A549 (cell line): ENCODE data around the gene SP5. TPM values are rescaled to one million over a fixed set of nuclear protein-coding genes. Genes with fewer than 3 reads are reported as not detected.

Source experiments
- ATAC-seq, 2 experiments: fragments of 200-7000 bp in 1 of 2; fragments of >200 bp in 1 of 2; cut with Nextera tagmentation in 1 of 2; cut with Tn5 transposase in 1 of 2; 3 replicates each; pipeline versions ENCODE4 v1.8.0 to v1.9.1; 2018 to 2020; ENCODE audit warnings: mild to moderate bottlenecking in 1 of 2, moderate library complexity in 1 of 2
- CTCF ChIA-PET: fragments of 300-600 bp; sonication (Branson Sonifier 250); formaldehyde crosslinking; extraction: SDS; loops from one replicate; lab custom pipeline; 2021; ENCODE audit warnings: antibody characterized with exemption, inconsistent platforms; lab: Yijun Ruan, JAX
- POLR2A ChIA-PET: fragments of 350-600 bp; formaldehyde crosslinking; extraction: SDS; loops from one replicate; lab custom pipeline; 2021; ENCODE audit warnings: antibody characterized with exemption, inconsistent platforms; lab: Yijun Ruan, JAX
- DNase-seq, 2 experiments: peaks; one replicate each; pipeline versions ENCODE4 v3.0.0 to v3.0.0-alpha.2; 2011 to 2016; ENCODE audit warnings: low read depth in 1 of 2, low spot score in 1 of 2
- FAIRE-seq: peaks from 2 replicates; lab custom pipeline; 2011; peaks lifted over from hg19 to GRCh38; lab: Jason Lieb, UNC
- H3K27ac ChIP-seq, 2 experiments: fragments of >200 bp; sonication (Bioruptor Twin); formaldehyde crosslinking; 3 replicates each; pipeline ENCODE4 v1.5.1; 2016 to 2017
- H3K4me1 ChIP-seq: fragments of >200 bp; sonication (Bioruptor Twin); formaldehyde crosslinking; 3 replicates; pipeline ENCODE4 v1.6.1; 2016
- H3K4me2 ChIP-seq: fragments of >200 bp; sonication (Bioruptor Twin); formaldehyde crosslinking; 3 replicates; pipeline ENCODE4 v1.6.1; 2016
- H3K4me3 ChIP-seq: fragments of >200 bp; sonication (Bioruptor Twin); formaldehyde crosslinking; 3 replicates; pipeline ENCODE4 v1.5.1; 2016
- H3K9me3 ChIP-seq: fragments of >200 bp; sonication (Bioruptor Twin); formaldehyde crosslinking; 3 replicates; pipeline ENCODE4 v1.6.1; 2016
- BHLHE40 ChIP-seq: IDR thresholded peaks from 2 replicates; pipeline ENCODE4 v1.6.1; 2012; ENCODE audit warnings: low read depth, low read length, inconsistent platforms
- CBX2 ChIP-seq: fragments of 200-600 bp; sonication (generic); IDR thresholded peaks from 2 replicates; pipeline ENCODE4 v1.6.1; 2016; ENCODE audit warnings: low read depth, mild to moderate bottlenecking, borderline replicate concordance
- ESRRA ChIP-seq: fragments of 150-350 bp; IDR thresholded peaks from 2 replicates; pipeline ENCODE4 v1.6.1; 2014; ENCODE audit warnings: mild to moderate bottlenecking, low read length, borderline replicate concordance
- FOSL2 ChIP-seq, 2 experiments: fragments of 450-650 bp in 1 of 2; fragments of >200 bp in 1 of 2; sonication (Bioruptor Twin) in 1 of 2; formaldehyde crosslinking; IDR thresholded peaks; 2 replicates each; pipeline versions ENCODE4 v1.5.0 to v1.6.1; 2016 to 2020; ENCODE audit warnings: mild to moderate bottlenecking in 1 of 2, moderate library complexity in 1 of 2
- GATA3 ChIP-seq: IDR thresholded peaks from 2 replicates; pipeline ENCODE4 v1.6.1; 2012; ENCODE audit warnings: borderline replicate concordance
- HOXB13 ChIP-seq: fragments of 250-450 bp; sonication (Bioruptor Pico); IDR thresholded peaks from 2 replicates; pipeline ENCODE4 v1.5.0; 2020; ENCODE audit warnings: low read depth, mild to moderate bottlenecking, moderate library complexity
- JUNB ChIP-seq: fragments of >200 bp; sonication (Bioruptor Twin); formaldehyde crosslinking; IDR thresholded peaks from 2 replicates; pipeline ENCODE4 v1.6.1; 2016
- KDM1A ChIP-seq: fragments of 200-600 bp; sonication (generic); IDR thresholded peaks from 2 replicates; pipeline ENCODE4 v1.6.1; 2016; ENCODE audit warnings: low read depth, mild to moderate bottlenecking
- NFE2L2 ChIP-seq: fragments of 150-350 bp; conservative IDR thresholded peaks from 2 replicates; pipeline ENCODE4 v1.6.1; 2014; ENCODE audit warnings: low read length
- RARB ChIP-seq: fragments of 250-450 bp; sonication (Bioruptor Pico); IDR thresholded peaks from 2 replicates; pipeline ENCODE4 v1.8.0; 2021; ENCODE audit warnings: mild to moderate bottlenecking, moderate library complexity
- RCOR1 ChIP-seq: fragments of 150-350 bp; IDR thresholded peaks from 2 replicates; pipeline ENCODE4 v1.6.1; 2014; ENCODE audit warnings: antibody characterized with exemption, low read length, low read depth
- ZC3H11A ChIP-seq: fragments of 450-650 bp; IDR thresholded peaks from 2 replicates; pipeline ENCODE4 v1.6.1; 2014; ENCODE audit warnings: antibody characterized with exemption, mild to moderate bottlenecking
- ZFP36 ChIP-seq: fragments of 450-650 bp; IDR thresholded peaks from 2 replicates; pipeline ENCODE4 v1.6.1; 2014; ENCODE audit warnings: borderline replicate concordance; ENCODE audit not compliant: partially characterized antibody
- ZNF302 ChIP-seq: fragments of 250-450 bp; sonication (Bioruptor Pico); IDR thresholded peaks from 2 replicates; pipeline ENCODE4 v1.9.0; 2021; ENCODE audit warnings: inconsistent platforms, mild to moderate bottlenecking, moderate library complexity
- ZSCAN20 ChIP-seq: fragments of 250-450 bp; sonication (Bioruptor Pico); IDR thresholded peaks from 2 replicates; pipeline ENCODE4 v1.8.0; 2022; ENCODE audit warnings: mild to moderate bottlenecking, moderate library complexity
- WGBS: methylation state at CpG from one replicate; pipeline ENCODE4 v1.1.6; 2017; ENCODE audit errors: missing lambda C conversion rate; 5-methylcytosine and 5-hydroxymethylcytosine counted together
- polyA plus RNA-seq, 4 experiments: library from polyadenylated mRNA; depleted of rRNA in 3 of 4; stranded (reverse); fragments of >200 nt; fragmentation: RNase III in 1 of 4; extraction: RNeasy Plus Mini Kit Qiagen cat#74134 plus additional on column Dnase treatment in 1 of 4; gene quantifications; 2 replicates in 3 of 4; 3 replicates in 1 of 4; pipeline ENCODE4 v1.2.3, GENCODE V29; 2011 to 2017
- TF ChIP-seq, protein P1 (sequence below): fragments of 150-350 bp; IDR thresholded peaks from 2 replicates; pipeline ENCODE4 v1.6.1; 2014; ENCODE audit warnings: low read depth, mild to moderate bottlenecking, low read length
- TF ChIP-seq, protein P2 (sequence below): IDR thresholded peaks from 2 replicates; pipeline ENCODE4 v1.6.1; 2012
- TF ChIP-seq, protein P3 (sequence below): fragments of >200 bp; sonication (Bioruptor Twin); formaldehyde crosslinking; IDR thresholded peaks from 3 replicates; pipeline ENCODE4 v1.5.1; 2016
- TF ChIP-seq, protein P4 (sequence below): fragments of >200 bp; sonication (Bioruptor Twin); formaldehyde crosslinking; IDR thresholded peaks from 3 replicates; pipeline ENCODE4 v1.6.1; 2016
- TF ChIP-seq, protein P5 (sequence below): fragments of 250-450 bp; sonication (Bioruptor Pico); IDR thresholded peaks from 2 replicates; pipeline ENCODE4 v1.5.0; 2020; ENCODE audit warnings: low read depth, mild to moderate bottlenecking, moderate library complexity

SP5 gene
- polyA plus RNA-seq, 2 of the 4 experiments (the other 2 are of a cell fraction) = not detected

DNA sequence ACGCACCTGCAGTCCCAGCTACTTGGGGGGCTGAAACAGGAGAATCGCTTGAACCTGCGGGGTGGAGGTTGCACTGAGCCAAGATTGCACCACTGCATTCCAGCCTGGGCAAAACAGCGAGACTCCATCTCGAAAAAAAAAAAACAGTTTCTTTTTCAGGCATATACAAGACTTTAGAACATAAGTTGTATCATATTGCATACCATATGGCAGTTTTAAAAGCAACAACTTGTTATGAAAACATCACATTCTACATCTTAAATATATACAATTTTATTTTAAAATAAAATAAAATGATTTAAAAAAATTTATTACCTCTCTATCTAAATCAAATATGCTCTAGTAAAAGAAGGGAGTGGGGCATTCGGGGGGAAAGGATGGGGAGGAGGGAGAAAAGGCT lies 39.4 kb upstream of the SP5 start:
- DNase-seq (no peak), ATAC-seq (no peak), FAIRE-seq (no peak)
- ChIA-PET CTCF (no interaction called here), POLR2A (no interaction called here)
- Histone ChIP-seq H3K27ac (no peak overlapping the region), H3K4me1 (no peaks in the 10 kb centered on the region), H3K4me3 (no peak overlapping the region), H3K9me3 (no peaks in the 10 kb centered on the region), H3K4me2 (no peak overlapping the region)
- 64% methylated on average over 6 of the region's 6 CpGs for WGBS
- TF ChIP-seq, protein P1, sequence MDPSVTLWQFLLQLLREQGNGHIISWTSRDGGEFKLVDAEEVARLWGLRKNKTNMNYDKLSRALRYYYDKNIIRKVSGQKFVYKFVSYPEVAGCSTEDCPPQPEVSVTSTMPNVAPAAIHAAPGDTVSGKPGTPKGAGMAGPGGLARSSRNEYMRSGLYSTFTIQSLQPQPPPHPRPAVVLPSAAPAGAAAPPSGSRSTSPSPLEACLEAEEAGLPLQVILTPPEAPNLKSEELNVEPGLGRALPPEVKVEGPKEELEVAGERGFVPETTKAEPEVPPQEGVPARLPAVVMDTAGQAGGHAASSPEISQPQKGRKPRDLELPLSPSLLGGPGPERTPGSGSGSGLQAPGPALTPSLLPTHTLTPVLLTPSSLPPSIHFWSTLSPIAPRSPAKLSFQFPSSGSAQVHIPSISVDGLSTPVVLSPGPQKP = no peak
- TF ChIP-seq ZC3H11A = no peak
- no peak for TF ChIP-seq HOXB13
- no peak for TF ChIP-seq ESRRA
- TF ChIP-seq CBX2 = no peak
- TF ChIP-seq, protein P2, sequence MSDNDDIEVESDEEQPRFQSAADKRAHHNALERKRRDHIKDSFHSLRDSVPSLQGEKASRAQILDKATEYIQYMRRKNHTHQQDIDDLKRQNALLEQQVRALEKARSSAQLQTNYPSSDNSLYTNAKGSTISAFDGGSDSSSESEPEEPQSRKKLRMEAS = no peak

DNA sequence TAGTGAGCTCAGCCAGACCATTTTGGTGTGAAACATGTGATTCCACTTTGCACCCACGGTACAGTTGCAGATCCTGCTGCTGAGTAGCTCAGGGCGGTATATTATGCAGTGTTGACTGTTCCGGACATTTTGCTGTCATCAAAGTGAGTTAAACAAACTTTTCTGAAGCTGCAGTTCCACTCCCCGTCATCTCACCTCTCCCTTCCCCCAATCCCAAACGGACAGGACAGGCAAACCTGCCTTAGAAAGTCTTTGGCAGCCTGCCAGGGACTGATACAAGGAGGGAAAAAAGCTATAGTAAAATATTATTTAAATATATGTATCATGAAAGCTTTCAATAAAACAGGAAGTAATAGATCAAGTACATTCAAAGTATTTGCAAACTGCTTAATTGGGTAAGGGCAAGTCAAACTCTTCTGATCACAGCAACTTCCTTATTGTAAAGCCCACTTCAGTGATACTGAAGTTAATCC lies 35.5 kb upstream of the SP5 start:
- POLR2A ChIA-PET = interaction anchor here (0.6 kb wide), 1 partner anchor 244 kb away, joined by 4 read pairs; no protein-coding TSS in a partner anchor
- Histone ChIP-seq H3K4me3 (no peak overlapping the region), H3K4me2 (no peak overlapping the region), H3K27ac (no peak overlapping the region), H3K9me3 (no peaks in the 10 kb centered on the region), H3K4me1 (no peaks in the 10 kb centered on the region)
- TF ChIP-seq RCOR1 = no peak
- FAIRE-seq = no peak
- ATAC-seq = no peak
- no peak for DNase-seq
- 23% methylated on average over 5 of the region's 5 CpGs for WGBS
- CTCF ChIA-PET = interaction anchor here (1.6 kb wide), 1 partner anchor 9 kb away, joined by 3 read pairs; no protein-coding TSS in a partner anchor

DNA sequence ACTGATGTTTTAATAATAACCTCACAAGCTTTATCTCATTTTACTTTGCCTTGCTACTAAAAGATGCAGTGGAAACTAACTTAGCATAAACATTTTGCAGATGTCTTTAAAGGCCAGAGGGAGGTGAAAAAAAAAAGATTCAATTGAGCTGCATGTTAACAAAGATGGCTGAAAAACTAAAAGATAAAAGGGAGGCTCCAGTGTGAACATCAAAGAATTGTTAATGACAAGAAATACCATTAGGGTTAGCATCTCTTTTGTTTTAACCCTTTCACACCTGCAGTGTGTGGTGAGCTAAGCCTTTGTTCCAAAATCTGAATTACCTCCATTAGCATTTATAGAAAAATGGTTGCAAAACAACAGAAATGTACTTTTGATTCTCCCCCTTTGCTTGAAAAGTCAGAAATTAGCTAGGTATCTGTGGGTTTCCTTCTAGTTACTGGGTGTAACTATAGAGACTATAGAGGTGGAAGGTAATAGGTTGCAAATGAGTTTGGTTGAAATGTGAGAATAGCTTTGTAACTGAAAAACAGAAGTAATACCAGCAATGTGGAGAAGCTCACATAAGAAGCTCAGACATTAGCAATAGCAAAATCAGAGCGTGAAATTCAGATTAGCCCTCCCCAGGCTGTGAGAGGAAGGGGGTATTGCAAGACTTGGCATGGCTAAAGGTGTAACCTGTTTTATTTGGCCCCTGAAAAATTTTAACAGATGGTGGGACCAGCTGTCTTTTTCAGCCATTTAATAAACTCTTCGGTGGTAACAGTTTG lies 34.8 kb upstream of the SP5 start:
- no peak for ATAC-seq
- Histone ChIP-seq H3K4me3 (no peak overlapping the region), H3K4me2 (no peak overlapping the region), H3K27ac (no peak overlapping the region), H3K9me3 (no peaks in the 10 kb centered on the region), H3K4me1 (no peaks in the 10 kb centered on the region)
- CTCF ChIA-PET = interaction anchor here (1.6 kb wide), 1 partner anchor 8 kb away, joined by 3 read pairs; no protein-coding TSS in a partner anchor
- FAIRE-seq = no peak
- DNase-seq = no peak
- TF ChIP-seq, protein P3, sequence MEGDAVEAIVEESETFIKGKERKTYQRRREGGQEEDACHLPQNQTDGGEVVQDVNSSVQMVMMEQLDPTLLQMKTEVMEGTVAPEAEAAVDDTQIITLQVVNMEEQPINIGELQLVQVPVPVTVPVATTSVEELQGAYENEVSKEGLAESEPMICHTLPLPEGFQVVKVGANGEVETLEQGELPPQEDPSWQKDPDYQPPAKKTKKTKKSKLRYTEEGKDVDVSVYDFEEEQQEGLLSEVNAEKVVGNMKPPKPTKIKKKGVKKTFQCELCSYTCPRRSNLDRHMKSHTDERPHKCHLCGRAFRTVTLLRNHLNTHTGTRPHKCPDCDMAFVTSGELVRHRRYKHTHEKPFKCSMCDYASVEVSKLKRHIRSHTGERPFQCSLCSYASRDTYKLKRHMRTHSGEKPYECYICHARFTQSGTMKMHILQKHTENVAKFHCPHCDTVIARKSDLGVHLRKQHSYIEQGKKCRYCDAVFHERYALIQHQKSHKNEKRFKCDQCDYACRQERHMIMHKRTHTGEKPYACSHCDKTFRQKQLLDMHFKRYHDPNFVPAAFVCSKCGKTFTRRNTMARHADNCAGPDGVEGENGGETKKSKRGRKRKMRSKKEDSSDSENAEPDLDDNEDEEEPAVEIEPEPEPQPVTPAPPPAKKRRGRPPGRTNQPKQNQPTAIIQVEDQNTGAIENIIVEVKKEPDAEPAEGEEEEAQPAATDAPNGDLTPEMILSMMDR = no peak
- no peak for TF ChIP-seq FOSL2 (IDR thresholded peaks at IDR 0.05)
- no peak for TF ChIP-seq FOSL2 (CRISPR knock-in tag; IDR thresholded peaks at IDR 0.05)
- TF ChIP-seq KDM1A = no peak
- no peak for TF ChIP-seq ZFP36
- TF ChIP-seq NFE2L2 = no peak
- no peak for TF ChIP-seq ZNF302 (CRISPR knock-in tag)
- TF ChIP-seq, protein P4, sequence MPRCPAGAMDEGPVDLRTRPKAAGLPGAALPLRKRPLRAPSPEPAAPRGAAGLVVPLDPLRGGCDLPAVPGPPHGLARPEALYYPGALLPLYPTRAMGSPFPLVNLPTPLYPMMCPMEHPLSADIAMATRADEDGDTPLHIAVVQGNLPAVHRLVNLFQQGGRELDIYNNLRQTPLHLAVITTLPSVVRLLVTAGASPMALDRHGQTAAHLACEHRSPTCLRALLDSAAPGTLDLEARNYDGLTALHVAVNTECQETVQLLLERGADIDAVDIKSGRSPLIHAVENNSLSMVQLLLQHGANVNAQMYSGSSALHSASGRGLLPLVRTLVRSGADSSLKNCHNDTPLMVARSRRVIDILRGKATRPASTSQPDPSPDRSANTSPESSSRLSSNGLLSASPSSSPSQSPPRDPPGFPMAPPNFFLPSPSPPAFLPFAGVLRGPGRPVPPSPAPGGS = no peak
- TF ChIP-seq, protein P5, sequence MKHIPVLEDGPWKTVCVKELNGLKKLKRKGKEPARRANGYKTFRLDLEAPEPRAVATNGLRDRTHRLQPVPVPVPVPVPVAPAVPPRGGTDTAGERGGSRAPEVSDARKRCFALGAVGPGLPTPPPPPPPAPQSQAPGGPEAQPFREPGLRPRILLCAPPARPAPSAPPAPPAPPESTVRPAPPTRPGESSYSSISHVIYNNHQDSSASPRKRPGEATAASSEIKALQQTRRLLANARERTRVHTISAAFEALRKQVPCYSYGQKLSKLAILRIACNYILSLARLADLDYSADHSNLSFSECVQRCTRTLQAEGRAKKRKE (CRISPR knock-in tag) = no peak
- no peak for TF ChIP-seq BHLHE40
- TF ChIP-seq JUNB = no peak
- TF ChIP-seq ZSCAN20 (CRISPR knock-in tag) = no peak
- TF ChIP-seq RARB (CRISPR knock-in tag) = no peak
- no peak for TF ChIP-seq GATA3
- POLR2A ChIA-PET = no interaction called here
- WGBS = 55% methylated on average over 2 of the region's 2 CpGs
